K562 (cell line): ENCODE data around the gene RAB25.

Source experiments
- BHLHE40 ChIP-seq: IDR thresholded peaks from 2 replicates; pipeline ENCODE4 v1.6.1; 2011; ENCODE audit warnings: low read length, improper control_type of control experiment
- NR2C1 ChIP-seq, 2 experiments: fragments of 450-650 bp; IDR thresholded peaks; 2 replicates each; pipeline ENCODE4 v1.6.1; 2017; ENCODE audit warnings: mild to moderate bottlenecking in 2 of 2, antibody characterized with exemption in 1 of 2, inconsistent platforms in 1 of 2, missing compliant biosample characterization in 1 of 2, missing genetic modification characterization in 1 of 2
- POLR2AphosphoS5 ChIP-seq: IDR thresholded peaks from 2 replicates; pipeline ENCODE4 v1.6.1; 2011; ENCODE audit warnings: mild to moderate bottlenecking, low read depth, low read length, moderate library complexity; ENCODE audit not compliant: control insufficient read depth, insufficient read depth
- SIN3A ChIP-seq, 2 experiments: fragments of 150-350 bp in 1 of 2; IDR thresholded peaks; 2 replicates each; pipeline ENCODE4 v1.6.1; 2011 to 2016; ENCODE audit warnings: borderline replicate concordance in 2 of 2, low read depth in 2 of 2, low read length in 2 of 2, mild to moderate bottlenecking in 2 of 2, moderate library complexity in 2 of 2; ENCODE audit not compliant: control insufficient read depth in 1 of 2
- ZNF41 ChIP-seq: fragments of 250-450 bp; sonication (Bioruptor Pico); conservative IDR thresholded peaks from 2 replicates; pipeline ENCODE4 v1.4.0; 2020; ENCODE audit warnings: mild to moderate bottlenecking
- TF ChIP-seq, protein P1 (sequence below): fragments of 450-650 bp; IDR thresholded peaks from 2 replicates; pipeline ENCODE4 v1.6.1; 2016
- TF ChIP-seq, protein P2 (sequence below): sonication (generic); formaldehyde crosslinking; IDR thresholded peaks from 2 replicates; pipeline ENCODE4 v1.8.0; 2022; ENCODE audit warnings: mild to moderate bottlenecking, low read depth, missing genetic modification reagents

DNA sequence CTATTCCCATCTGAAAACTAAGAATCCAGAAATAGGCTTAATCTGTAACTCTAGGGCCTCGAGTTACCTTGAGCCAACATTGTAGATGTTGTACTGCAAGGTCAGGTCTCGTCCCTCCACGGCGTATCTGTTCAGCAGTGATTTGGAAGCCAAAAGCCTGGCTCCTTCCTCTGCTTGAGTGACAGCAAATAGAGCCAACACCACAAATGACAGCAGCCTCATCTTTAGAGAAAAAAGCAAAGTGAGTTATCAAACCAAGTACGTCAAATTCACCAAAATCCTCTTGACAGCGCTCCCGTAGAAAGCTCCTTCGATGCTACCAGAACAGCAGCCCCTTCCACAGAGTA, 41.0 kb upstream of the RAB25 start:
- no peak for TF ChIP-seq POLR2AphosphoS5
- TF ChIP-seq, protein P1, sequence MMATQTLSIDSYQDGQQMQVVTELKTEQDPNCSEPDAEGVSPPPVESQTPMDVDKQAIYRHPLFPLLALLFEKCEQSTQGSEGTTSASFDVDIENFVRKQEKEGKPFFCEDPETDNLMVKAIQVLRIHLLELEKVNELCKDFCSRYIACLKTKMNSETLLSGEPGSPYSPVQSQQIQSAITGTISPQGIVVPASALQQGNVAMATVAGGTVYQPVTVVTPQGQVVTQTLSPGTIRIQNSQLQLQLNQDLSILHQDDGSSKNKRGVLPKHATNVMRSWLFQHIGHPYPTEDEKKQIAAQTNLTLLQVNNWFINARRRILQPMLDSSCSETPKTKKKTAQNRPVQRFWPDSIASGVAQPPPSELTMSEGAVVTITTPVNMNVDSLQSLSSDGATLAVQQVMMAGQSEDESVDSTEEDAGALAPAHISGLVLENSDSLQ, result peak; percentile 73
- no peak for TF ChIP-seq BHLHE40
- TF ChIP-seq, protein P2, sequence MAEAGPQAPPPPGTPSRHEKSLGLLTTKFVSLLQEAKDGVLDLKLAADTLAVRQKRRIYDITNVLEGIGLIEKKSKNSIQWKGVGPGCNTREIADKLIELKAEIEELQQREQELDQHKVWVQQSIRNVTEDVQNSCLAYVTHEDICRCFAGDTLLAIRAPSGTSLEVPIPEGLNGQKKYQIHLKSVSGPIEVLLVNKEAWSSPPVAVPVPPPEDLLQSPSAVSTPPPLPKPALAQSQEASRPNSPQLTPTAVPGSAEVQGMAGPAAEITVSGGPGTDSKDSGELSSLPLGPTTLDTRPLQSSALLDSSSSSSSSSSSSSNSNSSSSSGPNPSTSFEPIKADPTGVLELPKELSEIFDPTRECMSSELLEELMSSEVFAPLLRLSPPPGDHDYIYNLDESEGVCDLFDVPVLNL (CRISPR knock-in tag), result no peak
- TF ChIP-seq ZNF41 (CRISPR knock-in tag), result no peak
- TF ChIP-seq NR2C1 (IDR thresholded peaks at IDR 0.05), result no peak
- no peak for TF ChIP-seq NR2C1 (tag; IDR thresholded peaks at IDR 0.05)
- no peak for TF ChIP-seq SIN3A (IDR thresholded peaks at IDR 0.05; ENCODE audit: borderline replicate concordance in 2 of 2, control insufficient read depth in 1 of 2, low read depth in 2 of 2, low read length in 2 of 2)
